A673 (cell line): ENCODE data around the gene WBP4. TPM values are rescaled to one million over a fixed set of nuclear protein-coding genes. Genes with fewer than 3 reads are reported as not detected.

ENCODE experiments used
- BruUV-seq: library from RNA; stranded (reverse); fragments of 400-500 nt; replicated peaks from 2 replicates; lab custom pipeline; 2021; lab: Mats Ljungman, UMichigan
- CTCF ChIA-PET: fragments of 300-600 bp; sonication (Branson Sonifier 250); formaldehyde crosslinking; loops from one replicate; lab custom pipeline; 2022; ENCODE audit warnings: antibody characterized with exemption; lab: Charles Lee
- POLR2A ChIA-PET: fragments of 300-600 bp; sonication (Branson Sonifier 250); formaldehyde crosslinking; loops from one replicate; lab custom pipeline; 2022; ENCODE audit warnings: antibody characterized with exemption; ENCODE audit not compliant: low non-redundant PET; lab: Charles Lee
- DNase-seq: peaks from one replicate; pipeline ENCODE4 v3.0.0-alpha.2; 2015; ENCODE audit warnings: low spot score
- H3K27ac ChIP-seq: fragments of 200-600 bp; sonication (generic); 2 replicates; pipeline ENCODE4 v1.5.1; 2016; ENCODE audit warnings: mixed run types, low read depth, mild to moderate bottlenecking, mixed read lengths, antibody characterized with exemption, low read length; ENCODE audit not compliant: poor library complexity, severe bottlenecking
- H3K27me3 ChIP-seq: fragments of 200-600 bp; sonication (generic); replicated peaks from 2 replicates; pipeline ENCODE4 v1.6.1; 2017; ENCODE audit warnings: mixed run types, low read depth, mild to moderate bottlenecking, mixed read lengths, antibody characterized with exemption, low read length; ENCODE audit not compliant: insufficient read depth, poor library complexity
- H3K36me3 ChIP-seq: fragments of 200-600 bp; sonication (generic); 2 replicates; pipeline ENCODE4 v1.6.1; 2016; ENCODE audit warnings: mixed run types, mild to moderate bottlenecking, mixed read lengths, antibody characterized with exemption, low read length; ENCODE audit not compliant: insufficient read depth, poor library complexity, severe bottlenecking
- H3K4me1 ChIP-seq: fragments of 200-600 bp; sonication (generic); 2 replicates; pipeline ENCODE4 v1.6.1; 2017; ENCODE audit warnings: mixed run types, mild to moderate bottlenecking, mixed read lengths, antibody characterized with exemption, low read length; ENCODE audit not compliant: insufficient read depth, poor library complexity, severe bottlenecking
- H3K4me3 ChIP-seq: fragments of 200-600 bp; sonication (generic); 2 replicates; pipeline ENCODE4 v1.5.1; 2016; ENCODE audit warnings: low read depth, mixed run types, mild to moderate bottlenecking, mixed read lengths, low read length; ENCODE audit not compliant: poor library complexity, severe bottlenecking
- H3K9me3 ChIP-seq: fragments of 200-600 bp; sonication (generic); 2 replicates; pipeline ENCODE4 v1.6.1; 2016; ENCODE audit warnings: mixed run types, low read depth, mild to moderate bottlenecking, mixed read lengths, antibody characterized with exemption, low read length; ENCODE audit not compliant: poor library complexity, severe bottlenecking
- CTCF ChIP-seq: fragments of 300-800, 200-600 bp; sonication (generic); conservative IDR thresholded peaks from 2 replicates; pipeline ENCODE4 v1.5.1; 2017; ENCODE audit warnings: low read depth, mild to moderate bottlenecking, antibody characterized with exemption, low read length, moderate library complexity, mixed read lengths
- EZH2 ChIP-seq: fragments of 200-600 bp; sonication (generic); IDR thresholded peaks from 2 replicates; pipeline ENCODE4 v1.6.1; 2017; ENCODE audit warnings: borderline replicate concordance, low read depth, mild to moderate bottlenecking, mixed read lengths, antibody characterized with exemption, low read length; ENCODE audit not compliant: poor library complexity, severe bottlenecking
- intact Hi-C: fragments of 100-400 bp; cut with micrococcal nuclease; formaldehyde crosslinking; loops from one replicate; pipeline ENCODE4 v1.10.0; 2022; ENCODE audit not compliant: unreplicated experiment
- total RNA-seq: library from RNA; stranded (reverse); gene quantifications from 2 replicates; pipeline ENCODE4 v1.2.3, GENCODE V29; 2021

Gene WBP4
- total RNA-seq, 1 experiment from 2014 or later = 12.5 TPM

- Histone ChIP-seq H3K36me3 (no peaks in the 10 kb centered on the region), H3K4me1 (peaks cover 4% of the 10 kb centered on the region), H3K27me3 (no peaks in the 10 kb centered on the region), H3K27ac (no peak overlapping the region), H3K9me3 (no peaks in the 10 kb centered on the region), H3K4me3 (no peak overlapping the region)
- intact Hi-C loops = no loop called here
- ChIA-PET POLR2A (no interaction called here), CTCF (no interaction called here)
- no TSS peak for BruUV-seq
- no peak for DNase-seq
- TF ChIP-seq CTCF (no peak), EZH2 (no peak)
These were observed 12.7 kb upstream of the WBP4 start for GRCh38 chr13:41048640-41049039.

GRCh38 chr13:41049480-41050440, 11.5 kb upstream of the WBP4 start:
- no peak for DNase-seq
- H3K9me3 ChIP-seq = no peaks in the 10 kb centered on the region
- no TSS peak for BruUV-seq
- H3K36me3 ChIP-seq = no peaks in the 10 kb centered on the region
- intact Hi-C loops = loop anchor here (10.0 kb wide), 1 partner anchor 595 kb away; no protein-coding TSS in a partner anchor
- H3K27ac ChIP-seq = no peak overlapping the region
- CTCF ChIA-PET = no interaction called here
- TF ChIP-seq CTCF = no peak
- TF ChIP-seq EZH2 = no peak
- H3K4me1 ChIP-seq = peaks cover 9% of the 10 kb centered on the region
- no peak overlapping the region for H3K4me3 ChIP-seq
- no peaks in the 10 kb centered on the region for H3K27me3 ChIP-seq
- POLR2A ChIA-PET = no interaction called here

DNA sequence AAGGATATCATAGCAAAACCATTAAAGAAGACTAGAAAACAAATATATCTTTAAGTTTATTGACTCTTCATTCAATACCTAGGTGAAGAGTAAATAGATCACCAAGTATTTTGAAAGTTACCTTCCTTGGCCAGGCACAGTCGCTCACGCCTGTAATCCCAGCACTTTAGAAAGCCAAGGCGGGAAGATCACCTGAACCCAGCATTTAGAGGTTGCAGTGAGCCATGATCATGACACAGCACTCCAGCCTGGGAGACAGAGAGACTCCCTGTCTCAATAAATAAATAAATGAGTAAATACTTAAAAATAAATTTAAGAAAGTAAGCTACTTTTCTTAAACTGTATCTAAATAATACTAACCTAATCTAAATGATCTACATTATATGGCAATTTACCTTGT, 8.9 kb upstream of the WBP4 start:
- intact Hi-C loops = loop anchor here (10.0 kb wide), 1 partner anchor 592 kb away; no protein-coding TSS in a partner anchor
- BruUV-seq = no TSS peak

More for the DNA sequence above, 8.9 kb upstream of the WBP4 start:
- TF ChIP-seq CTCF (no peak), EZH2 (no peak)
- no peak for DNase-seq
- ChIA-PET CTCF (interaction anchor here (0.7 to 1.1 kb wide), 2 partner anchors 78 to 1284 kb away, joined by 3 to 4 read pairs; no protein-coding TSS in a partner anchor), POLR2A (interaction anchor here (0.6 kb wide), 1 partner anchor 141 kb away, joined by 3 read pairs; no protein-coding TSS in a partner anchor)
- Histone ChIP-seq H3K4me3 (no peak overlapping the region), H3K27ac (no peak overlapping the region), H3K36me3 (no peaks in the 10 kb centered on the region), H3K9me3 (no peaks in the 10 kb centered on the region), H3K27me3 (no peaks in the 10 kb centered on the region), H3K4me1 (peaks cover 9% of the 10 kb centered on the region)
